Body of pancreas (tissue), 4 donors: Measurements from ENCODE around the gene OR6K6. TPM values are rescaled to one million over a fixed set of nuclear protein-coding genes. Genes with fewer than 3 reads are reported as not detected.

Experiments
- ATAC-seq: fragments of 150-250 bp; one replicate; pipeline ENCODE4 v1.9.1; 2016
- DNase-seq, 4 donors: peaks; one replicate each; pipeline ENCODE4 v3.0.0-alpha.2; 2019
- H3K27ac ChIP-seq, 4 donors: fragments of 200-600 bp; sonication (generic); 1 replicate in 3 of 4; 2 replicates in 1 of 4; pipeline versions ENCODE4 v1.5.1 to v1.6.1; 2016 to 2019; ENCODE audit warnings: mild to moderate bottlenecking in 1 of 4, mixed read lengths in 1 of 4, moderate library complexity in 1 of 4
- H3K27me3 ChIP-seq, 2 donors: fragments of 200-600 bp; sonication (generic); one replicate each; pipeline ENCODE4 v1.6.0; 2016; ENCODE audit warnings: mild to moderate bottlenecking in 1 of 2
- H3K36me3 ChIP-seq, 2 donors: fragments of 200-600 bp; sonication (generic); replicated peaks in 1 of 2; 2 replicates each; pipeline ENCODE4 v1.5.1; 2016; ENCODE audit warnings: low read depth in 2 of 2; ENCODE audit not compliant: insufficient read depth in 1 of 2
- H3K4me1 ChIP-seq: fragments of 200-600 bp; sonication (generic); one replicate; pipeline ENCODE4 v1.6.0; 2016
- H3K4me3 ChIP-seq, 2 donors: fragments of 200-600 bp; sonication (generic); 1 replicate in 1 of 2; 2 replicates in 1 of 2; pipeline ENCODE4 v1.5.1; 2016 to 2019
- H3K9me3 ChIP-seq, 3 donors: fragments of 200-600 bp; sonication (generic); 1 replicate in 2 of 3; 2 replicates in 1 of 3; pipeline ENCODE4 v1.5.1; 2016
- POLR2A ChIP-seq, 3 donors: fragments of 450-650 bp; IDR thresholded peaks; one replicate each; pipeline ENCODE4 v1.6.1; 2016; ENCODE audit warnings: antibody characterized with exemption in 3 of 3, mild to moderate bottlenecking in 2 of 3
- WGBS, 2 donors: methylation state at CpG; one replicate each; pipeline ENCODE4 v1.1.5; 2017; 5-methylcytosine and 5-hydroxymethylcytosine counted together
- intact Hi-C: fragments of 100-400 bp; cut with DNase I; formaldehyde crosslinking; loops from one replicate; pipeline ENCODE4 v1.15.1; 2023
- total RNA-seq, 2 donors: library from RNA; depleted of rRNA; stranded (reverse); fragments of >200 nt; gene quantifications; one replicate each; pipeline ENCODE4 v1.1.0, GENCODE V29; 2016
- TF ChIP-seq, protein P1 (sequence below), 7 experiments: fragments of 450-650 bp in 4 of 7; fragments of 200-600 bp in 3 of 7; sonication (generic) in 3 of 7; IDR thresholded peaks; one replicate each; pipeline ENCODE4 v1.5.1; 2016 to 2019; ENCODE audit warnings: antibody characterized with exemption in 7 of 7

Gene OR6K6, protein sequence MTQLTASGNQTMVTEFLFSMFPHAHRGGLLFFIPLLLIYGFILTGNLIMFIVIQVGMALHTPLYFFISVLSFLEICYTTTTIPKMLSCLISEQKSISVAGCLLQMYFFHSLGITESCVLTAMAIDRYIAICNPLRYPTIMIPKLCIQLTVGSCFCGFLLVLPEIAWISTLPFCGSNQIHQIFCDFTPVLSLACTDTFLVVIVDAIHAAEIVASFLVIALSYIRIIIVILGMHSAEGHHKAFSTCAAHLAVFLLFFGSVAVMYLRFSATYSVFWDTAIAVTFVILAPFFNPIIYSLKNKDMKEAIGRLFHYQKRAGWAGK
- not detected for total RNA-seq

DNA sequence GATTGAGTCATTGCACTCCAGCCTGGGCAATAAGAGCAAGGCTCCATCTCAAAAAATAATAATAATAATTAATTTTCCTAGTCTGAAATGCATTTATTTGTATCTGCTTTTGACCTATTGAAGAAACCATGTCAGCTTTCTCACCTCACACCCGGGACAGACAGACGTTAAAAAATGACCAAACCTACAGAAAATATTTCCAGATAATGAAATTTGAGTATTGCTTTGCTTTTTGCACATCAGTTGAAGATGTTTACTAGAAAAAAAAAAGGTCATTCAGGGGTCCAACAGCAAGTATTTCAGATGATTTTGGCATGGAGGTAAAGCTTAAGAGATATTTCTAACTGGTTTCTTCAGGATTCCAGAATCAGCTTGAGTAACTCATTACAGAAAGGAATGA, at the start of gene OR6K6:
TSS of gene OR6K6 (plus strand) at position 301 of the 400 bp plus-strand sequence. CDS start 168 bp downstream, outside the sequence.
- no peak for DNase-seq
- TF ChIP-seq, protein P1, sequence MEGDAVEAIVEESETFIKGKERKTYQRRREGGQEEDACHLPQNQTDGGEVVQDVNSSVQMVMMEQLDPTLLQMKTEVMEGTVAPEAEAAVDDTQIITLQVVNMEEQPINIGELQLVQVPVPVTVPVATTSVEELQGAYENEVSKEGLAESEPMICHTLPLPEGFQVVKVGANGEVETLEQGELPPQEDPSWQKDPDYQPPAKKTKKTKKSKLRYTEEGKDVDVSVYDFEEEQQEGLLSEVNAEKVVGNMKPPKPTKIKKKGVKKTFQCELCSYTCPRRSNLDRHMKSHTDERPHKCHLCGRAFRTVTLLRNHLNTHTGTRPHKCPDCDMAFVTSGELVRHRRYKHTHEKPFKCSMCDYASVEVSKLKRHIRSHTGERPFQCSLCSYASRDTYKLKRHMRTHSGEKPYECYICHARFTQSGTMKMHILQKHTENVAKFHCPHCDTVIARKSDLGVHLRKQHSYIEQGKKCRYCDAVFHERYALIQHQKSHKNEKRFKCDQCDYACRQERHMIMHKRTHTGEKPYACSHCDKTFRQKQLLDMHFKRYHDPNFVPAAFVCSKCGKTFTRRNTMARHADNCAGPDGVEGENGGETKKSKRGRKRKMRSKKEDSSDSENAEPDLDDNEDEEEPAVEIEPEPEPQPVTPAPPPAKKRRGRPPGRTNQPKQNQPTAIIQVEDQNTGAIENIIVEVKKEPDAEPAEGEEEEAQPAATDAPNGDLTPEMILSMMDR (IDR thresholded peaks at IDR 0.05), result no peak
- TF ChIP-seq POLR2A (IDR thresholded peaks at IDR 0.05), result no peak
- H3K4me1 ChIP-seq, result no peaks in the 10 kb centered on the region
- H3K36me3 ChIP-seq, result no peaks in the 10 kb centered on the region
- no peaks in the 10 kb centered on the region for H3K27me3 ChIP-seq
- intact Hi-C loops, result no loop called here
- no peaks in the 10 kb centered on the region for H3K9me3 ChIP-seq
- no peak for ATAC-seq
- WGBS, 2 donors, result 53 to 59% methylated on average over 2 of the region's 2 CpGs
- no peak within 1 kb of the TSS for H3K27ac ChIP-seq
- no peak within 1 kb of the TSS for H3K4me3 ChIP-seq

DNA sequence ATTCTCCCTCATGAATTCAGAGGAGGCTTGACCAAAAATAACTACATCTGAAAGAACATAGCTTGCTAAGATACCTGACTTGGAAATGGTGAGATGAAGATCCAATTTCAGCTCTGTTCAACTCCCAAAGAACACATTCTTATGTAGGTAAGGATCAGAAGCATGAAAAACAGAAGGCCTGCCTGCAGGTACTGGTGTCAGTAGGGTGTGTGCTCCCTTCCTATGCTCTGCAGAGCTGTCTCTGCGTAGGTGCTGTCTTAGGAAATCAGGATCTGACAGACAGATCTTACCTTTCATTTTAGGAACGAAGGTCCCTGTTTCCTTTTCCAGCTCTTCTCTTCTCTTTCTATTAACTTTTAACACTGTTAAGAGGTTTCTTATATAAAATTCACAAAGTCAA, 48.4 kb upstream of the OR6K6 start:
- WGBS, 2 donors, result 36 to 43% methylated on average over 2 of the region's 2 CpGs
- no peak for DNase-seq

DNA sequence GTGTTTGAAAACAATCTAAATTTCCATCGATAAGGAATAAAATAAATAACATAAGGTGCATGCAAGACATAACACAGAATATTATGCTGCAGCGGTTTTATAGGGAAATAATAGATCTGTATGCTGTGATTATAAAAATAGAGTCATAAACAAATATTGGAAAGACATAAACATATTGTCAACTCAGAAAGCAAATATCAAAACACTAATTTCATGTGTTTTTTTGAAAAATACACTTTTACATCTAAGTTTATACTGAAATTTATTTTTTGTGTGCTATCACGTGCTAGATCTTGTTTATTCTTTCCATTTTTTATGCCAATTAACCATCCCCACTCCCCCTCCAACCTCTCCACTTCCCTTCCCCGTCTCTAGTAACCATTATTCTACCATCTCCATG, 43.4 kb upstream of the OR6K6 start:
- DNase-seq (no peak), ATAC-seq (no peak)
- Histone ChIP-seq H3K4me3 (no peak overlapping the region), H3K9me3 (no peaks in the 10 kb centered on the region), H3K36me3 (no peaks in the 10 kb centered on the region), H3K27ac (no peak overlapping the region), H3K27me3 (no peaks in the 10 kb centered on the region), H3K4me1 (no peaks in the 10 kb centered on the region)
- 41 to 45% methylated on average over 4 of the region's 4 CpGs for WGBS, 2 donors
- intact Hi-C loops, result no loop called here
- TF ChIP-seq, protein P1 (IDR thresholded peaks at IDR 0.05), result no peak
- TF ChIP-seq POLR2A (IDR thresholded peaks at IDR 0.05), result no peak

More for the DNA sequence above, 48.4 kb upstream of the OR6K6 start:
- TF ChIP-seq, protein P1 (IDR thresholded peaks at IDR 0.05), result no peak
- no peak for TF ChIP-seq POLR2A (IDR thresholded peaks at IDR 0.05)
- Histone ChIP-seq H3K36me3 (no peaks in the 10 kb centered on the region), H3K27ac (no peak overlapping the region), H3K4me1 (no peaks in the 10 kb centered on the region), H3K4me3 (no peak overlapping the region), H3K9me3 (no peaks in the 10 kb centered on the region), H3K27me3 (no peaks in the 10 kb centered on the region)
- no peak for ATAC-seq
- intact Hi-C loops, result no loop called here

DNA sequence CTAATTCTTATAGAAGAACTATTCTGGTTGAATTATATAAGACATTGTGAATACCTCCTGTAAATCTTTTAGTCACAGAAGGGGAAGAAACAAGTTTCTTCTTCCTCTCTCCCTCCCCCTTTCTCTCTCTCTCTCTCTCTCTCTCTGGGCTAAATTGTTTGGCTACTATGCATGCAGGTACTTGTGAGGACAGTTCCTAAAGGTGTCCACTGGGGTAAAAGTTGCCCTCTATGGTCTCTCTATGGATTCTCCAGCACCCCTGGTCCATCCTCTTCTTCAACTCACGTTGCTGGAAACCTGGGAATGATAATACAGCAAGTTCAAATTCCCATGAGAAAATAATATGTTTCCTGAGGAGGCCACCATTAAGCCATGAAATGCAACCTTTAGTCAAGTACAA, 39.8 kb upstream of the OR6K6 start:
- no peak for TF ChIP-seq POLR2A (IDR thresholded peaks at IDR 0.05)
- TF ChIP-seq, protein P1 (IDR thresholded peaks at IDR 0.05), result no peak
- H3K36me3 ChIP-seq, result no peaks in the 10 kb centered on the region
- no peak for ATAC-seq
- H3K27me3 ChIP-seq, result no peaks in the 10 kb centered on the region
- no peaks in the 10 kb centered on the region for H3K9me3 ChIP-seq
- intact Hi-C loops, result no loop called here
- no peaks in the 10 kb centered on the region for H3K4me1 ChIP-seq
- WGBS, 2 donors, result 9 to 30% methylated on average over 1 of the region's 1 CpG
- DNase-seq, result no peak
- H3K27ac ChIP-seq, result no peak overlapping the region
- H3K4me3 ChIP-seq, result no peak overlapping the region

DNA sequence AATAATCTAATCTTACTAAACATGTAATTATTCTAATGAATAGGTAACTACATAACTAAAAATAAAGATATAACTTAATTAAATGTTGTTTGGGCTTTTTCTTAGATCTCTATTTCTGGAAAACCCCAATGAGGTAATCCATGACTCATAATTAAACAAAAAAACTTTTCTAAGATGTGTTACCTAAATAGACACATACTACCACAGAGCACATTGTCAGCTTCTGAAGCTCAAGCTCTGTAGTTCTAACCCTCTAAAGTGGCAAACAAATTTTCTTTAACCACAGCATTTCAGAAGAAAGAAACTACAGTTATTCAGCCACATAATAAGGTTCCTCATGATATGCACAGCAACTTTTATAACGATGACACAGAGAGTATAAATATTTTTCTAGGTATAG, 38.2 kb upstream of the OR6K6 start:
- Histone ChIP-seq H3K4me3 (no peak overlapping the region), H3K27me3 (no peaks in the 10 kb centered on the region), H3K36me3 (no peaks in the 10 kb centered on the region), H3K9me3 (no peaks in the 10 kb centered on the region), H3K4me1 (no peaks in the 10 kb centered on the region), H3K27ac (no peak overlapping the region)
- TF ChIP-seq POLR2A (IDR thresholded peaks at IDR 0.05), result no peak
- TF ChIP-seq, protein P1 (IDR thresholded peaks at IDR 0.05), result no peak
- intact Hi-C loops, result no loop called here
- DNase-seq (no peak), ATAC-seq (no peak)
- 36 to 63% methylated on average over 1 of the region's 1 CpG for WGBS, 2 donors
